HepG2 (cell line): ENCODE measurements around the gene FRMD1. TPM values are rescaled to one million over a fixed set of nuclear protein-coding genes. Genes with fewer than 3 reads are reported as not detected.
A peak's percentile ranks its signal among the peaks of the same experiment; 100 is the strongest.

Experiments
- CBX2 ChIP-seq, 2 experiments: fragments of 200-600 bp in 1 of 2; sonication (generic); formaldehyde crosslinking in 1 of 2; IDR thresholded peaks; 2 replicates each; pipeline versions ENCODE4 v1.7.0 to v1.8.1; 2018 to 2022; ENCODE audit warnings: low read depth in 2 of 2, low read length in 1 of 2, mild to moderate bottlenecking in 1 of 2, missing genetic modification reagents in 1 of 2
- FOXA3 ChIP-seq: IDR thresholded peaks from 2 replicates; pipeline ENCODE4 v1.6.1; 2016; ENCODE audit warnings: missing genetic modification reagents, missing compliant biosample characterization
- FOXP1 ChIP-seq, 2 experiments: fragments of 450-650 bp in 1 of 2; IDR thresholded peaks; 2 replicates each; pipeline ENCODE4 v1.6.1; 2017 to 2018; ENCODE audit warnings: antibody characterized with exemption in 1 of 2
- HOXA3 ChIP-seq: sonication (generic); formaldehyde crosslinking; IDR thresholded peaks from 2 replicates; pipeline ENCODE4 v1.5.0; 2020; ENCODE audit warnings: missing genetic modification reagents
- IKZF4 ChIP-seq: sonication (generic); formaldehyde crosslinking; IDR thresholded peaks from 2 replicates; pipeline ENCODE4 v1.5.1; 2020; ENCODE audit warnings: borderline replicate concordance, mild to moderate bottlenecking, low read depth, missing genetic modification reagents; ENCODE audit errors: not compliant biosample characterization
- KDM3A ChIP-seq: IDR thresholded peaks from 2 replicates; pipeline ENCODE4 v1.6.1; 2018; ENCODE audit warnings: low read depth, missing compliant biosample characterization
- KLF11 ChIP-seq: IDR thresholded peaks from 2 replicates; pipeline ENCODE4 v1.6.1; 2016; ENCODE audit warnings: missing compliant biosample characterization
- KMT2A ChIP-seq: sonication (generic); formaldehyde crosslinking; IDR thresholded peaks from 2 replicates; pipeline ENCODE4 v1.4.0; 2020; ENCODE audit warnings: missing genetic modification reagents
- MAF1 ChIP-seq: sonication (generic); formaldehyde crosslinking; IDR thresholded peaks from 2 replicates; pipeline ENCODE4 v1.5.0; 2020; ENCODE audit warnings: missing genetic modification reagents, borderline replicate concordance
- MAFG ChIP-seq: sonication (generic); formaldehyde crosslinking; IDR thresholded peaks from 2 replicates; pipeline ENCODE4 v1.5.1; 2020; ENCODE audit warnings: mild to moderate bottlenecking, missing genetic modification reagents
- RBAK ChIP-seq: sonication (generic); formaldehyde crosslinking; IDR thresholded peaks from 2 replicates; pipeline ENCODE4 v1.5.1; 2020; ENCODE audit warnings: mild to moderate bottlenecking, missing genetic modification reagents
- SATB2 ChIP-seq: sonication (generic); formaldehyde crosslinking; IDR thresholded peaks from 2 replicates; pipeline ENCODE4 v1.5.0; 2020; ENCODE audit warnings: missing genetic modification reagents
- TOE1 ChIP-seq: sonication (generic); formaldehyde crosslinking; IDR thresholded peaks from 2 replicates; pipeline ENCODE4 v1.4.0; 2020; ENCODE audit warnings: mild to moderate bottlenecking, missing genetic modification reagents
- ZFP82 ChIP-seq: sonication (generic); formaldehyde crosslinking; IDR thresholded peaks from 2 replicates; pipeline ENCODE4 v1.5.1; 2020; ENCODE audit warnings: mild to moderate bottlenecking, missing genetic modification reagents, borderline replicate concordance
- ZNF431 ChIP-seq: sonication (generic); formaldehyde crosslinking; IDR thresholded peaks from 2 replicates; pipeline ENCODE4 v1.9.0; 2022; ENCODE audit warnings: missing genetic modification reagents, low read depth, mild to moderate bottlenecking, borderline replicate concordance
- ZNF564 ChIP-seq: sonication (generic); formaldehyde crosslinking; IDR thresholded peaks from 2 replicates; pipeline ENCODE4 v1.8.1; 2023; ENCODE audit warnings: mild to moderate bottlenecking, missing genetic modification reagents
- ZNF660 ChIP-seq: sonication (generic); formaldehyde crosslinking; IDR thresholded peaks from 2 replicates; pipeline ENCODE4 v1.5.1; 2020; ENCODE audit warnings: mild to moderate bottlenecking, low read depth, missing genetic modification reagents, borderline replicate concordance
- polyA plus RNA-seq, 8 experiments: library from polyadenylated mRNA; depleted of rRNA in 3 of 8; stranded (reverse) in 7 of 8; unstranded in 1 of 8; fragments of >200 nt; fragmentation: Illumina TruSeq in 4 of 8; extraction: Trizol in 4 of 8; gene quantifications; 2 replicates each; pipeline versions ENCODE4 v1.2.1 to v1.2.3, GENCODE V29; 2011 to 2016; ENCODE audit warnings: low read depth in 4 of 8, missing spikeins in 1 of 8, mixed read lengths in 1 of 8; ENCODE audit not compliant: insufficient read depth in 1 of 8
- total RNA-seq, 5 experiments: library from RNA; depleted of rRNA; stranded (reverse); fragments of >200 nt; fragmentation: Illumina TruSeq; extraction: Trizol; gene quantifications; 2 replicates each; pipeline ENCODE4 v1.2.3, GENCODE V29; 2016; ENCODE audit warnings: low read depth in 1 of 5
- TF ChIP-seq, protein P1 (sequence below): IDR thresholded peaks from 2 replicates; pipeline ENCODE4 v1.6.1; 2012; ENCODE audit warnings: inconsistent platforms
- TF ChIP-seq, protein P2 (sequence below): conservative IDR thresholded peaks from 2 replicates; pipeline ENCODE4 v1.6.1; 2018; ENCODE audit warnings: missing genetic modification reagents
- TF ChIP-seq, protein P3 (sequence below): IDR thresholded peaks from 2 replicates; pipeline ENCODE4 v1.6.1; 2016; ENCODE audit warnings: low read depth
- TF ChIP-seq, protein P4 (sequence below): sonication (generic); formaldehyde crosslinking; IDR thresholded peaks from 2 replicates; pipeline ENCODE4 v1.4.0; 2020; ENCODE audit warnings: missing genetic modification reagents
- TF ChIP-seq, protein P5 (sequence below): sonication (generic); formaldehyde crosslinking; IDR thresholded peaks from 2 replicates; pipeline ENCODE4 v1.4.0; 2020; ENCODE audit warnings: missing genetic modification reagents, borderline replicate concordance

FRMD1 gene
- total and polyA plus RNA-seq, 2 of the 13 experiments (the other 11 are each of a cell fraction or from before 2014, with no cell fraction given): 0.01 TPM; not detected in 1

DNA sequence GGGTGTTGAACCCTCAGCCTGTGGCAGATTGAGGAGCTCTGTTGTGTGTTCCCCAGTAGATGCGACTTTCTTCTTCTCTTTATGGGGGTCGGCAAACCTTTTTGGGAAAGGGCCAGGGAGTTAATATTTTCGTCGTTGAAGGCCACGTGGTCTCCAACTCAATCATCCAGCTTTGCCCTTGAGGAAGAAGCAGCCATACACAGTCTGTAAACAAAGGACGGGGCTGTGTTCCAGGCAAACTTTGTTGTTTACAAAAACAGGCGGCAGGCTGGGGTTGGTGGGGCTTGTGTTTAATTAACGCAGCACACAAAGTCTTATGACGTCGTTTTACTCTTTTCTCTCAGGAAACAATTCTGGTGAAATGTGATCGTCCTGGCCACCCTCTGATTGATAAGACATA is 61.4 kb downstream of the FRMD1 start (continued):
- TF ChIP-seq, protein P1, sequence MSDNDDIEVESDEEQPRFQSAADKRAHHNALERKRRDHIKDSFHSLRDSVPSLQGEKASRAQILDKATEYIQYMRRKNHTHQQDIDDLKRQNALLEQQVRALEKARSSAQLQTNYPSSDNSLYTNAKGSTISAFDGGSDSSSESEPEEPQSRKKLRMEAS: peak; percentile 66; the same call in 1 of the 2 replicates
- TF ChIP-seq TOE1 (no peak), CBX2 (IDR thresholded peaks at IDR 0.05; ENCODE audit: low read depth, low read length) (no peak), CBX2 (CRISPR knock-in tag; IDR thresholded peaks at IDR 0.05; ENCODE audit: low read depth) (0 out of 2 replicates have a peak, but pooled peaks have one; percentile 31), FOXA3 (peak; percentile 91), ZNF660 (CRISPR knock-in tag) (no peak), KMT2A (CRISPR knock-in tag) (no peak), IKZF4 (CRISPR knock-in tag) (no peak), RBAK (CRISPR knock-in tag) (no peak), MAF1 (CRISPR knock-in tag) (no peak), HOXA3 (CRISPR knock-in tag) (no peak), SATB2 (CRISPR knock-in tag) (no peak), KLF11 (CRISPR knock-in tag) (no peak), ZFP82 (CRISPR knock-in tag) (no peak), ZNF431 (CRISPR knock-in tag) (no peak), MAFG (no peak), KDM3A (CRISPR knock-in tag) (no peak), FOXP1 (IDR thresholded peaks at IDR 0.05) (no peak), FOXP1 (CRISPR knock-in tag; IDR thresholded peaks at IDR 0.05) (peak; percentile 87), ZNF564 (no peak)
- TF ChIP-seq, protein P2, sequence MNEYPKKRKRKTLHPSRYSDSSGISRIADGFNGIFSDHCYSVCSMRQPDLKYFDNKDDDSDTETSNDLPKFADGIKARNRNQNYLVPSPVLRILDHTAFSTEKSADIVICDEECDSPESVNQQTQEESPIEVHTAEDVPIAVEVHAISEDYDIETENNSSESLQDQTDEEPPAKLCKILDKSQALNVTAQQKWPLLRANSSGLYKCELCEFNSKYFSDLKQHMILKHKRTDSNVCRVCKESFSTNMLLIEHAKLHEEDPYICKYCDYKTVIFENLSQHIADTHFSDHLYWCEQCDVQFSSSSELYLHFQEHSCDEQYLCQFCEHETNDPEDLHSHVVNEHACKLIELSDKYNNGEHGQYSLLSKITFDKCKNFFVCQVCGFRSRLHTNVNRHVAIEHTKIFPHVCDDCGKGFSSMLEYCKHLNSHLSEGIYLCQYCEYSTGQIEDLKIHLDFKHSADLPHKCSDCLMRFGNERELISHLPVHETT (CRISPR knock-in tag): no peak
- TF ChIP-seq, protein P3, sequence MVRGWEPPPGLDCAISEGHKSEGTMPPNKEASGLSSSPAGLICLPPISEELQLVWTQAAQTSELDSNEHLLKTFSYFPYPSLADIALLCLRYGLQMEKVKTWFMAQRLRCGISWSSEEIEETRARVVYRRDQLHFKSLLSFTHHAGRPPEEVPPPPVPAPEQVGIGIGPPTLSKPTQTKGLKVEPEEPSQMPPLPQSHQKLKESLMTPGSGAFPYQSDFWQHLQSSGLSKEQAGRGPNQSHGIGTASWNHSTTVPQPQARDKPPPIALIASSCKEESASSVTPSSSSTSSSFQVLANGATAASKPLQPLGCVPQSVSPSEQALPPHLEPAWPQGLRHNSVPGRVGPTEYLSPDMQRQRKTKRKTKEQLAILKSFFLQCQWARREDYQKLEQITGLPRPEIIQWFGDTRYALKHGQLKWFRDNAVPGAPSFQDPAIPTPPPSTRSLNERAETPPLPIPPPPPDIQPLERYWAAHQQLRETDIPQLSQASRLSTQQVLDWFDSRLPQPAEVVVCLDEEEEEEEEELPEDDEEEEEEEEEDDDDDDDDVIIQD: peak; percentile 24; the same call in 1 of the 2 replicates
- TF ChIP-seq, protein P4, sequence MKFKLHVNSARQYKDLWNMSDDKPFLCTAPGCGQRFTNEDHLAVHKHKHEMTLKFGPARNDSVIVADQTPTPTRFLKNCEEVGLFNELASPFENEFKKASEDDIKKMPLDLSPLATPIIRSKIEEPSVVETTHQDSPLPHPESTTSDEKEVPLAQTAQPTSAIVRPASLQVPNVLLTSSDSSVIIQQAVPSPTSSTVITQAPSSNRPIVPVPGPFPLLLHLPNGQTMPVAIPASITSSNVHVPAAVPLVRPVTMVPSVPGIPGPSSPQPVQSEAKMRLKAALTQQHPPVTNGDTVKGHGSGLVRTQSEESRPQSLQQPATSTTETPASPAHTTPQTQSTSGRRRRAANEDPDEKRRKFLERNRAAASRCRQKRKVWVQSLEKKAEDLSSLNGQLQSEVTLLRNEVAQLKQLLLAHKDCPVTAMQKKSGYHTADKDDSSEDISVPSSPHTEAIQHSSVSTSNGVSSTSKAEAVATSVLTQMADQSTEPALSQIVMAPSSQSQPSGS: no peak
- TF ChIP-seq, protein P5, sequence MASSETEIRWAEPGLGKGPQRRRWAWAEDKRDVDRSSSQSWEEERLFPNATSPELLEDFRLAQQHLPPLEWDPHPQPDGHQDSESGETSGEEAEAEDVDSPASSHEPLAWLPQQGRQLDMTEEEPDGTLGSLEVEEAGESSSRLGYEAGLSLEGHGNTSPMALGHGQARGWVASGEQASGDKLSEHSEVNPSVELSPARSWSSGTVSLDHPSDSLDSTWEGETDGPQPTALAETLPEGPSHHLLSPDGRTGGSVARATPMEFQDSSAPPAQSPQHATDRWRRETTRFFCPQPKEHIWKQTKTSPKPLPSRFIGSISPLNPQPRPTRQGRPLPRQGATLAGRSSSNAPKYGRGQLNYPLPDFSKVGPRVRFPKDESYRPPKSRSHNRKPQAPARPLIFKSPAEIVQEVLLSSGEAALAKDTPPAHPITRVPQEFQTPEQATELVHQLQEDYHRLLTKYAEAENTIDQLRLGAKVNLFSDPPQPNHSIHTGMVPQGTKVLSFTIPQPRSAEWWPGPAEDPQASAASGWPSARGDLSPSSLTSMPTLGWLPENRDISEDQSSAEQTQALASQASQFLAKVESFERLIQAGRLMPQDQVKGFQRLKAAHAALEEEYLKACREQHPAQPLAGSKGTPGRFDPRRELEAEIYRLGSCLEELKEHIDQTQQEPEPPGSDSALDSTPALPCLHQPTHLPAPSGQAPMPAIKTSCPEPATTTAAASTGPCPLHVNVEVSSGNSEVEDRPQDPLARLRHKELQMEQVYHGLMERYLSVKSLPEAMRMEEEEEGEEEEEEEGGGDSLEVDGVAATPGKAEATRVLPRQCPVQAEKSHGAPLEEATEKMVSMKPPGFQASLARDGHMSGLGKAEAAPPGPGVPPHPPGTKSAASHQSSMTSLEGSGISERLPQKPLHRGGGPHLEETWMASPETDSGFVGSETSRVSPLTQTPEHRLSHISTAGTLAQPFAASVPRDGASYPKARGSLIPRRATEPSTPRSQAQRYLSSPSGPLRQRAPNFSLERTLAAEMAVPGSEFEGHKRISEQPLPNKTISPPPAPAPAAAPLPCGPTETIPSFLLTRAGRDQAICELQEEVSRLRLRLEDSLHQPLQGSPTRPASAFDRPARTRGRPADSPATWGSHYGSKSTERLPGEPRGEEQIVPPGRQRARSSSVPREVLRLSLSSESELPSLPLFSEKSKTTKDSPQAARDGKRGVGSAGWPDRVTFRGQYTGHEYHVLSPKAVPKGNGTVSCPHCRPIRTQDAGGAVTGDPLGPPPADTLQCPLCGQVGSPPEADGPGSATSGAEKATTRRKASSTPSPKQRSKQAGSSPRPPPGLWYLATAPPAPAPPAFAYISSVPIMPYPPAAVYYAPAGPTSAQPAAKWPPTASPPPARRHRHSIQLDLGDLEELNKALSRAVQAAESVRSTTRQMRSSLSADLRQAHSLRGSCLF (CRISPR knock-in tag): no peak
